Fibroblast of lung (primary cell): ENCODE measurements around the gene PRRX2. TPM values are rescaled to one million over a fixed set of nuclear protein-coding genes. Genes with fewer than 3 reads are reported as not detected.

ENCODE experiments used
- DNase-seq, 2 donors: peaks; one replicate each; pipeline versions ENCODE4 v3.0.0 to v3.0.0-alpha.2; 2010; ENCODE audit warnings: low read depth in 2 of 2
- H2AFZ ChIP-seq: 2 replicates; pipeline ENCODE4 v1.5.1; 2012; ENCODE audit warnings: low read length, control low read depth, inconsistent platforms
- H3K27ac ChIP-seq: 2 replicates; pipeline ENCODE4 v1.5.1; 2011; ENCODE audit warnings: low read length, control low read depth; ENCODE audit not compliant: insufficient read depth
- H3K27me3 ChIP-seq: 2 replicates; pipeline ENCODE4 v1.5.1; 2011; ENCODE audit warnings: mild to moderate bottlenecking, low read length; ENCODE audit not compliant: control insufficient read depth, insufficient read depth
- H3K36me3 ChIP-seq: 2 replicates; pipeline ENCODE4 v1.5.1; 2011; ENCODE audit warnings: low read length; ENCODE audit not compliant: control insufficient read depth, insufficient read depth
- H3K4me1 ChIP-seq: 2 replicates; pipeline ENCODE4 v1.5.1; 2011; ENCODE audit warnings: low read length; ENCODE audit not compliant: control insufficient read depth, insufficient read depth; ENCODE audit errors: extremely low read depth
- H3K4me2 ChIP-seq: 2 replicates; pipeline ENCODE4 v1.5.1; 2011; ENCODE audit warnings: low read length, control low read depth; ENCODE audit not compliant: insufficient read depth; ENCODE audit errors: extremely low read depth
- H3K4me3 ChIP-seq, 4 experiments: fragments of 200-600 bp in 1 of 4; sonication (generic) in 1 of 4; replicated peaks in 1 of 4; 2 replicates each; pipeline ENCODE4 v1.5.1; 2011 to 2016; ENCODE audit warnings: low read length in 4 of 4, low read depth in 3 of 4, mild to moderate bottlenecking in 3 of 4, control low read depth in 2 of 4, inconsistent platforms in 1 of 4, mixed read lengths in 1 of 4; ENCODE audit not compliant: insufficient read depth in 1 of 4; ENCODE audit errors: control extremely low read depth in 1 of 4
- H3K79me2 ChIP-seq: 2 replicates; pipeline ENCODE4 v1.5.1; 2012; ENCODE audit warnings: mild to moderate bottlenecking, low read length, inconsistent platforms; ENCODE audit not compliant: control insufficient read depth, insufficient read depth
- H3K9ac ChIP-seq: 2 replicates; pipeline ENCODE4 v1.5.1; 2011; ENCODE audit warnings: mild to moderate bottlenecking, low read length, control low read depth; ENCODE audit not compliant: insufficient read depth
- H3K9me3 ChIP-seq: 2 replicates; pipeline ENCODE4 v1.5.1; 2012; ENCODE audit warnings: low read depth, low read length; ENCODE audit not compliant: control insufficient read depth, insufficient read depth
- H4K20me1 ChIP-seq: 2 replicates; pipeline ENCODE4 v1.5.1; 2011; ENCODE audit warnings: low read length; ENCODE audit not compliant: control insufficient read depth, insufficient read depth; ENCODE audit errors: extremely low read depth
- CTCF ChIP-seq, 2 donors: IDR thresholded peaks in 1 of 2; conservative IDR thresholded peaks in 1 of 2; 1 replicate in 1 of 2; 2 replicates in 1 of 2; pipeline ENCODE4 v1.5.1; 2011 to 2012; ENCODE audit warnings: low read length in 2 of 2, control low read depth in 1 of 2, inconsistent platforms in 1 of 2, low read depth in 1 of 2, mild to moderate bottlenecking in 1 of 2
- EZH2 ChIP-seq: IDR thresholded peaks from 2 replicates; pipeline ENCODE4 v1.5.1; 2012; ENCODE audit warnings: low read length, control low read depth, mild to moderate bottlenecking; ENCODE audit errors: missing control alignments
- polyA plus RNA-seq, 2 donors: library from polyadenylated mRNA; depleted of rRNA in 1 of 2; stranded (reverse) in 1 of 2; unstranded in 1 of 2; fragments of >200 nt; gene quantifications; 2 replicates each; pipeline ENCODE4 v1.2.1, GENCODE V29; 2011 to 2012; ENCODE audit warnings: missing spikeins in 1 of 2
- total RNA-seq: library from RNA; depleted of rRNA; stranded (reverse); fragments of >200 nt; gene quantifications from 2 replicates; pipeline ENCODE4 v1.2.1, GENCODE V29; 2014

Gene PRRX2
- total and polyA plus RNA-seq, 2 donors (not counting 1 experiment from before 2014, with no cell fraction given): 4.4 to 11.7 TPM

- Histone ChIP-seq H3K27me3 (no peaks in the 10 kb centered on the region), H3K79me2 (no peaks in the 10 kb centered on the region), H3K27ac (no peak within 1 kb of the TSS), H3K36me3 (no peaks in the 10 kb centered on the region), H3K9ac (peak within 1 kb of the TSS; percentile 65), H4K20me1 (no peaks in the 10 kb centered on the region), H3K4me2 (peak within 1 kb of the TSS; percentile 85), H3K4me3 (peak within 1 kb of the TSS; percentile 39 to 56 (median 44)), H3K9me3 (no peaks in the 10 kb centered on the region), H3K4me1 (peaks cover 15% of the 10 kb centered on the region), H2AFZ (peak within 1 kb of the TSS; percentile 59)
- TF ChIP-seq EZH2: no peak
- TF ChIP-seq CTCF (conservative IDR thresholded peaks at IDR 0.05 in 1 of 2, IDR thresholded peaks at IDR 0.05 in 1 of 2; ENCODE audit: low read depth in 1 of 2, low read length in 2 of 2): no peak
- no peak for DNase-seq
Observed at GRCh38 chr9:129620669-129621295, 44.7 kb upstream of the PRRX2 start, which contains the start of gene C9orf50. TSS of gene C9orf50 (minus strand) at chr9:129621101. CDS start at chr9:129620574, 527 bp downstream.

- Histone ChIP-seq H3K27me3 (no peaks in the 10 kb centered on the region), H2AFZ (no peak overlapping the region), H4K20me1 (no peaks in the 10 kb centered on the region), H3K9me3 (no peaks in the 10 kb centered on the region), H3K36me3 (no peaks in the 10 kb centered on the region), H3K4me3 (no peak overlapping the region), H3K27ac (no peak overlapping the region), H3K9ac (no peak overlapping the region), H3K4me2 (no peak overlapping the region), H3K4me1 (peaks cover 16% of the 10 kb centered on the region), H3K79me2 (peaks cover 23% of the 10 kb centered on the region)
- DNase-seq: peak; percentile 67 to 84
- TF ChIP-seq CTCF (conservative IDR thresholded peaks at IDR 0.05 in 1 of 2, IDR thresholded peaks at IDR 0.05 in 1 of 2; ENCODE audit: low read depth in 1 of 2, low read length in 2 of 2) (no peak), EZH2 (no peak)
Observed at GRCh38 chr9:129623331-129623730, 42.1 kb upstream of the PRRX2 start.

GRCh38 chr9:129624168-129624759 lies 41.2 kb upstream of the PRRX2 start:
- H3K9ac ChIP-seq: no peak overlapping the region
- no peak overlapping the region for H3K4me3 ChIP-seq
- peaks cover 24% of the 10 kb centered on the region for H3K4me1 ChIP-seq
- no peak overlapping the region for H3K27ac ChIP-seq
- no peaks in the 10 kb centered on the region for H3K36me3 ChIP-seq
- no peak overlapping the region for H2AFZ ChIP-seq
- no peaks in the 10 kb centered on the region for H4K20me1 ChIP-seq
- H3K27me3 ChIP-seq: no peaks in the 10 kb centered on the region
- peaks cover 32% of the 10 kb centered on the region for H3K79me2 ChIP-seq
- no peak overlapping the region for H3K4me2 ChIP-seq
- DNase-seq: peak in 1 of 2 donors; percentile 63
- TF ChIP-seq EZH2 (no peak), CTCF (conservative IDR thresholded peaks at IDR 0.05 in 1 of 2, IDR thresholded peaks at IDR 0.05 in 1 of 2; ENCODE audit: low read depth in 1 of 2, low read length in 2 of 2) (peak; percentile 77 to 83)
- H3K9me3 ChIP-seq: no peaks in the 10 kb centered on the region
